ENCODE data around the gene BSN. TPM values are rescaled to one million over a fixed set of nuclear protein-coding genes. Genes with fewer than 3 reads are reported as not detected.
A peak's percentile ranks its signal among the peaks of the same experiment; 100 is the strongest.

The BSN gene
- total RNA-seq, 1 donor from 2014 or later = not detected

- Histone ChIP-seq H3K36me3 (ENCODE audit: control insufficient read depth, insufficient read depth, low read length) (peaks cover 24% of the 10 kb centered on the region), H3K4me3 (ENCODE audit: low read depth, low read length) (peak within 1 kb of the TSS; percentile 85), H3K27me3 (ENCODE audit: control insufficient read depth, insufficient read depth, low read length) (no peaks in the 10 kb centered on the region)
- no peak for TF ChIP-seq CTCF (IDR thresholded peaks at IDR 0.05; ENCODE audit: insufficient read depth, low read length, severe bottlenecking)
- DNase-seq (ENCODE audit: low read depth) (peak; percentile 92), FAIRE-seq (no peak)
Measured at GRCh38 chr3:49673715-49674496, 119.6 kb downstream of the BSN start, which contains the start of gene APEH. APEH (plus strand) TSS chr3:49674351; CDS start chr3:49674402, 51 bp downstream.

GRCh38 chr3:49674497-49674983 lies 120.3 kb downstream of the BSN start:
- H3K36me3 ChIP-seq (ENCODE audit: control insufficient read depth, insufficient read depth, low read length) = peaks cover 31% of the 10 kb centered on the region
- no peak for TF ChIP-seq CTCF (IDR thresholded peaks at IDR 0.05; ENCODE audit: insufficient read depth, low read length, severe bottlenecking)
- FAIRE-seq = no peak
- H3K27me3 ChIP-seq (ENCODE audit: control insufficient read depth, insufficient read depth, low read length) = no peaks in the 10 kb centered on the region
- H3K4me3 ChIP-seq (ENCODE audit: low read depth, low read length) = peak overlapping the region; percentile 85
- DNase-seq (ENCODE audit: low read depth) = no peak

- Histone ChIP-seq H3K4me3 (ENCODE audit: low read depth, low read length) (no peak overlapping the region), H3K36me3 (ENCODE audit: control insufficient read depth, insufficient read depth, low read length) (peaks cover 39% of the 10 kb centered on the region), H3K27me3 (ENCODE audit: control insufficient read depth, insufficient read depth, low read length) (no peaks in the 10 kb centered on the region)
- DNase-seq (ENCODE audit: low read depth) = no peak
- no peak for FAIRE-seq
- no peak for TF ChIP-seq CTCF (IDR thresholded peaks at IDR 0.05; ENCODE audit: insufficient read depth, low read length, severe bottlenecking)
Measured at GRCh38 chr3:49675912-49676311, 121.6 kb downstream of the BSN start.

- TF ChIP-seq CTCF (IDR thresholded peaks at IDR 0.05; ENCODE audit: insufficient read depth, low read length, severe bottlenecking) = no peak
- Histone ChIP-seq H3K27me3 (ENCODE audit: control insufficient read depth, insufficient read depth, low read length) (no peaks in the 10 kb centered on the region), H3K4me3 (ENCODE audit: low read depth, low read length) (no peak overlapping the region), H3K36me3 (ENCODE audit: control insufficient read depth, insufficient read depth, low read length) (peaks cover 58% of the 10 kb centered on the region)
- FAIRE-seq (no peak), DNase-seq (ENCODE audit: low read depth) (no peak)
Measured at GRCh38 chr3:49680493-49681231, 126.4 kb downstream of the BSN start.

- H3K27me3 ChIP-seq (ENCODE audit: control insufficient read depth, insufficient read depth, low read length) = no peaks in the 10 kb centered on the region
- no peak for DNase-seq (ENCODE audit: low read depth)
- TF ChIP-seq CTCF (IDR thresholded peaks at IDR 0.05; ENCODE audit: insufficient read depth, low read length, severe bottlenecking) = no peak
- FAIRE-seq = no peak
- peaks cover 54% of the 10 kb centered on the region for H3K36me3 ChIP-seq (ENCODE audit: control insufficient read depth, insufficient read depth, low read length)
- H3K4me3 ChIP-seq (ENCODE audit: low read depth, low read length) = no peak overlapping the region
Measured at GRCh38 chr3:49681232-49681522, 126.9 kb downstream of the BSN start.
